MCF 10A (cell line): ENCODE data around the gene DEGS1. TPM values are rescaled to one million over a fixed set of nuclear protein-coding genes. Genes with fewer than 3 reads are reported as not detected.

Experiments used
- BruUV-seq: library from RNA; stranded (reverse); fragments of 400-500 nt; replicated peaks from 2 replicates; lab custom pipeline; 2021; lab: Mats Ljungman, UMichigan
- CTCF ChIA-PET: fragments of 300-600 bp; sonication (Branson Sonifier 250); formaldehyde crosslinking; extraction: SDS; loops from one replicate; lab custom pipeline; 2021; ENCODE audit warnings: antibody characterized with exemption, inconsistent platforms; lab: Yijun Ruan, JAX
- POLR2A ChIA-PET: fragments of 300-600, 350-650 bp; sonication (Branson Sonifier 250); formaldehyde crosslinking; extraction: SDS; loops from one replicate; lab custom pipeline; 2020; ENCODE audit warnings: antibody characterized with exemption, inconsistent platforms; lab: Yijun Ruan, JAX
- DNase-seq: peaks from one replicate; pipeline ENCODE4 v3.0.0-alpha.2; 2018; ENCODE audit not compliant: unreplicated experiment
- H3K27ac Mint-ChIP-seq: one replicate; pipeline ENCODE4 v1.8.0; 2022; ENCODE audit warnings: mild to moderate bottlenecking, low read depth, mixed read lengths; ENCODE audit not compliant: unreplicated experiment
- H3K27me3 Mint-ChIP-seq: one replicate; pipeline ENCODE4 v1.8.0; 2022; ENCODE audit warnings: mixed read lengths; ENCODE audit not compliant: insufficient read depth, unreplicated experiment
- H3K36me3 Mint-ChIP-seq: one replicate; pipeline ENCODE4 v1.8.0; 2022; ENCODE audit warnings: mild to moderate bottlenecking, moderate library complexity, mixed read lengths; ENCODE audit not compliant: insufficient read depth, unreplicated experiment
- H3K4me1 Mint-ChIP-seq: one replicate; pipeline ENCODE4 v1.8.0; 2022; ENCODE audit warnings: mixed read lengths; ENCODE audit not compliant: insufficient read depth, unreplicated experiment
- H3K4me3 Mint-ChIP-seq: one replicate; pipeline ENCODE4 v1.8.0; 2022; ENCODE audit warnings: mild to moderate bottlenecking, moderate library complexity, mixed read lengths; ENCODE audit not compliant: unreplicated experiment
- H3K9me3 Mint-ChIP-seq: one replicate; pipeline ENCODE4 v1.8.0; 2022; ENCODE audit warnings: mixed read lengths; ENCODE audit not compliant: unreplicated experiment
- CTCF ChIP-seq: fragments of 200-600 bp; IDR thresholded peaks from one replicate; pipeline ENCODE4 v1.8.0; 2022; ENCODE audit warnings: antibody characterized with exemption, mild to moderate bottlenecking; ENCODE audit not compliant: unreplicated experiment
- intact Hi-C: fragments of 100-400 bp; cut with micrococcal nuclease; formaldehyde crosslinking; loops from 2 replicates; pipeline ENCODE4 v1.14.1; 2022
- total RNA-seq: library from RNA; stranded (reverse); gene quantifications from 2 replicates; pipeline ENCODE4 v1.2.3, GENCODE V29; 2022

DEGS1 gene
- total RNA-seq, 1 experiment from 2014 or later = 99.1 TPM

GRCh38 chr1:224177356-224177999, 5.6 kb upstream of the DEGS1 start:
- DNase-seq = no peak
- POLR2A ChIA-PET = interaction anchor here (2.0 kb wide), 1 partner anchor 9 kb away, joined by 6 read pairs; no protein-coding TSS in a partner anchor
- no peak for TF ChIP-seq CTCF
- BruUV-seq = no TSS peak
- no peak overlapping the region for H3K27ac Mint-ChIP-seq
- no peaks in the 10 kb centered on the region for H3K9me3 Mint-ChIP-seq
- H3K36me3 Mint-ChIP-seq = peaks cover 6% of the 10 kb centered on the region
- peaks cover 3% of the 10 kb centered on the region for H3K27me3 Mint-ChIP-seq
- no peak overlapping the region for H3K4me3 Mint-ChIP-seq
- CTCF ChIA-PET = interaction anchor here (0.5 to 3.0 kb wide), 8 partner anchors 8 to 1266 kb away, joined by 3 to 11 read pairs (median 3); no protein-coding TSS in a partner anchor
- H3K4me1 Mint-ChIP-seq = peaks cover 12% of the 10 kb centered on the region
- intact Hi-C loops = no loop called here

GRCh38 chr1:224178894-224179293, 4.1 kb upstream of the DEGS1 start:
- Mint-ChIP-seq H3K4me3 (no peak overlapping the region), H3K4me1 (peaks cover 9% of the 10 kb centered on the region), H3K27me3 (no peaks in the 10 kb centered on the region), H3K27ac (no peak overlapping the region), H3K9me3 (no peaks in the 10 kb centered on the region), H3K36me3 (peaks cover 2% of the 10 kb centered on the region)
- POLR2A ChIA-PET = interaction anchor here (0.6 to 2.0 kb wide), 5 partner anchors 11 to 448 kb away, joined by 3 to 6 read pairs (median 3); no protein-coding TSS in a partner anchor
- BruUV-seq = no TSS peak
- CTCF ChIA-PET = interaction anchor here (0.5 to 3.0 kb wide), 8 partner anchors 9 to 366 kb away, joined by 3 to 11 read pairs (median 4); no protein-coding TSS in a partner anchor
- no peak for TF ChIP-seq CTCF
- intact Hi-C loops = no loop called here
- DNase-seq = no peak

- H3K4me1 Mint-ChIP-seq = peaks cover 27% of the 10 kb centered on the region
- no peaks in the 10 kb centered on the region for H3K27me3 Mint-ChIP-seq
- H3K9me3 Mint-ChIP-seq = no peaks in the 10 kb centered on the region
- peaks cover 3% of the 10 kb centered on the region for H3K36me3 Mint-ChIP-seq
- intact Hi-C loops = loop anchor here (5.0 to 10.0 kb wide), 2 partner anchors 41 to 124 kb away; no protein-coding TSS in a partner anchor
- H3K27ac Mint-ChIP-seq = no peak overlapping the region
- ChIA-PET POLR2A (interaction anchor here (0.9 to 4.6 kb wide), 6 partner anchors 24 to 473 kb away, joined by 3 to 61 read pairs (median 4); partner anchors contain the start of gene CNIH4), CTCF (interaction anchor here (0.6 to 2.6 kb wide), 10 partner anchors 9 to 462 kb away, joined by 3 to 10 read pairs (median 4); no protein-coding TSS in a partner anchor)
- no peak for TF ChIP-seq CTCF
- no TSS peak for BruUV-seq
- H3K4me3 Mint-ChIP-seq = no peak overlapping the region
- no peak for DNase-seq
These were observed 2.1 kb upstream of the DEGS1 start for GRCh38 chr1:224180783-224181452.

GRCh38 chr1:224181453-224181810, 1.6 kb upstream of the DEGS1 start:
- CTCF ChIA-PET = interaction anchor here (0.6 to 2.6 kb wide), 8 partner anchors 9 to 742 kb away, joined by 3 to 10 read pairs (median 4); no protein-coding TSS in a partner anchor
- Mint-ChIP-seq H3K4me3 (peak overlapping the region; percentile 85), H3K9me3 (no peaks in the 10 kb centered on the region), H3K27me3 (no peaks in the 10 kb centered on the region), H3K4me1 (peaks cover 30% of the 10 kb centered on the region), H3K27ac (peak overlapping the region; percentile 87), H3K36me3 (peaks cover 8% of the 10 kb centered on the region)
- no peak for TF ChIP-seq CTCF
- no peak for DNase-seq
- POLR2A ChIA-PET = interaction anchor here (0.9 to 4.6 kb wide), 15 partner anchors 8 to 474 kb away, joined by 3 to 61 read pairs (median 6); partner anchors contain the start of genes CNIH4, FBXO28 and NVL
- BruUV-seq = no TSS peak
- intact Hi-C loops = loop anchor here (5.0 to 10.0 kb wide), 2 partner anchors 41 to 123 kb away; no protein-coding TSS in a partner anchor
